MM.1S (cell line): Measurements from ENCODE around the gene SLC43A3.
"Not testable (repeated sequence)": the region's sequence is repeated elsewhere in the genome, so short reads cannot be mapped to it uniquely, and the experiment has no call there.

Experiments
- DNase-seq: peaks from one replicate; pipeline ENCODE4 v3.0.0-alpha.2; 2015
- H2AFZ ChIP-seq: fragments of 300-600 bp; sonication (generic); 2 replicates; pipeline ENCODE4 v1.6.0; 2016; ENCODE audit warnings: antibody characterized with exemption, low read length
- H3F3A ChIP-seq: fragments of 300-600 bp; sonication (generic); 2 replicates; pipeline ENCODE4 v1.6.1; 2016; ENCODE audit warnings: mild to moderate bottlenecking, antibody characterized with exemption, low read length, moderate library complexity, mixed read lengths; ENCODE audit not compliant: insufficient read depth
- H3K27ac ChIP-seq: fragments of 300-600 bp; sonication (generic); 2 replicates; pipeline ENCODE4 v1.5.1; 2016; ENCODE audit warnings: mild to moderate bottlenecking, low read length
- H3K27me3 ChIP-seq: fragments of 300-600 bp; sonication (generic); replicated peaks from 2 replicates; pipeline ENCODE4 v1.6.0; 2016; ENCODE audit warnings: low read length; ENCODE audit not compliant: insufficient read depth
- H3K36me3 ChIP-seq: fragments of 300-600 bp; sonication (generic); replicated peaks from 2 replicates; pipeline ENCODE4 v1.6.1; 2016; ENCODE audit warnings: mild to moderate bottlenecking, low read length, mixed read lengths; ENCODE audit not compliant: insufficient read depth
- H3K4me1 ChIP-seq: fragments of 300-600 bp; sonication (generic); 2 replicates; pipeline ENCODE4 v1.6.1; 2016; ENCODE audit warnings: low read length, mixed read lengths
- H3K4me2 ChIP-seq: fragments of 300-600 bp; sonication (generic); 2 replicates; pipeline ENCODE4 v1.6.0; 2016; ENCODE audit warnings: low read depth, low read length
- H3K4me3 ChIP-seq: fragments of 300-600 bp; sonication (generic); 2 replicates; pipeline ENCODE4 v1.5.1; 2016; ENCODE audit warnings: low read length, mixed read lengths
- H3K79me2 ChIP-seq: fragments of 300-600 bp; sonication (generic); 2 replicates; pipeline ENCODE4 v1.6.1; 2016; ENCODE audit warnings: mixed run types, low read length, mixed read lengths
- H3K9ac ChIP-seq: fragments of 300-600 bp; sonication (generic); 2 replicates; pipeline ENCODE4 v1.6.1; 2016; ENCODE audit warnings: low read length, mixed read lengths
- H3K9me2 ChIP-seq: fragments of 300-600 bp; sonication (generic); replicated peaks from 2 replicates; pipeline ENCODE4 v1.6.1; 2016; ENCODE audit warnings: mild to moderate bottlenecking, low read length, mixed read lengths; ENCODE audit not compliant: insufficient read depth
- H3K9me3 ChIP-seq: fragments of 300-600 bp; sonication (generic); replicated peaks from 2 replicates; pipeline ENCODE4 v1.6.1; 2016; ENCODE audit warnings: mild to moderate bottlenecking, low read length, mixed read lengths; ENCODE audit not compliant: insufficient read depth
- H4K20me1 ChIP-seq: fragments of 300-600 bp; sonication (generic); 2 replicates; pipeline ENCODE4 v1.6.1; 2016; ENCODE audit warnings: mild to moderate bottlenecking, low read length, moderate library complexity, mixed read lengths; ENCODE audit not compliant: insufficient read depth
- EZH2 ChIP-seq: fragments of 300-600 bp; sonication (generic); optimal IDR thresholded peaks from 2 replicates; pipeline ENCODE3; 2017; ENCODE audit warnings: low read depth, mild to moderate bottlenecking, antibody characterized with exemption, low read length, mixed read lengths
- EZH2phosphoT487 ChIP-seq: fragments of 300-600 bp; sonication (generic); IDR thresholded peaks from 2 replicates; pipeline ENCODE4 v1.6.1; 2018; ENCODE audit warnings: antibody characterized with exemption, low read length
- TF ChIP-seq, protein P1 (sequence below): fragments of 300-600 bp; sonication (generic); IDR thresholded peaks from 2 replicates; pipeline ENCODE4 v1.5.1; 2016; ENCODE audit warnings: antibody characterized with exemption, low read length, mixed read lengths

Gene SLC43A3

DNA sequence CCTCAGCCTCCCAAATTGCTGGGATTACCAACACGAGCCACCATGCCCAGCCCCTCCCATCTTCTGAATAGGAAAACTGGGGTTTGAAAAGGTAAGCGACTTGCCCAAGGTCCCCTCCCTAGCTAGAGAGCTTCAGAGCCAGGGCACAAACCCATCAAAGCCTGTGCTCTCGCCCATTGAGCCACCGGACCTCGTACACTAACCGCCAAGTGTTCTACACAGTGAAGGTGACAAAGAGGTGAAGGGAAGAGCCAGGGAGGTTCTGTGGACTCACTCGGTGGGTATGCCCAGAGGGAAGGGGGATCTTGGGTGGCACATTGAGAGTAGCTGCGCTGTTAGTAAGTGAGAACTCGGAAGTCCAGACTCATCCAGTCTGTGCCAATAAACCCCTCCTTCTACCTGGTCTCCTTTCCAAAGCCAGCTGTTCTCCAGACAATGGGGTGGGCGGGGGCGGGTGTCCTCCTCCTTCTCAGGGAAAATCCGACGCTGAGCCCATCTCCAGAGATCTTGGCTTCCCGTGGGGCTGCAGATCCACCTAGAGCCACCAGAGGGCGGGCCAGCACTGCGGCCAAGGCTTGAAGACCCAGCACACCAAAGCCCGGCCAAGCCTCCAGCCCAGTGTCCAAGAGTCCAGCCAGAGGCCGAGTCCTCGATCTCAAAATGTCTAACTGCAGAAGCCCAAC lies 30.2 kb upstream of the SLC43A3 start:
- H3K9me2 ChIP-seq: no peaks in the 10 kb centered on the region
- TF ChIP-seq, protein P1, sequence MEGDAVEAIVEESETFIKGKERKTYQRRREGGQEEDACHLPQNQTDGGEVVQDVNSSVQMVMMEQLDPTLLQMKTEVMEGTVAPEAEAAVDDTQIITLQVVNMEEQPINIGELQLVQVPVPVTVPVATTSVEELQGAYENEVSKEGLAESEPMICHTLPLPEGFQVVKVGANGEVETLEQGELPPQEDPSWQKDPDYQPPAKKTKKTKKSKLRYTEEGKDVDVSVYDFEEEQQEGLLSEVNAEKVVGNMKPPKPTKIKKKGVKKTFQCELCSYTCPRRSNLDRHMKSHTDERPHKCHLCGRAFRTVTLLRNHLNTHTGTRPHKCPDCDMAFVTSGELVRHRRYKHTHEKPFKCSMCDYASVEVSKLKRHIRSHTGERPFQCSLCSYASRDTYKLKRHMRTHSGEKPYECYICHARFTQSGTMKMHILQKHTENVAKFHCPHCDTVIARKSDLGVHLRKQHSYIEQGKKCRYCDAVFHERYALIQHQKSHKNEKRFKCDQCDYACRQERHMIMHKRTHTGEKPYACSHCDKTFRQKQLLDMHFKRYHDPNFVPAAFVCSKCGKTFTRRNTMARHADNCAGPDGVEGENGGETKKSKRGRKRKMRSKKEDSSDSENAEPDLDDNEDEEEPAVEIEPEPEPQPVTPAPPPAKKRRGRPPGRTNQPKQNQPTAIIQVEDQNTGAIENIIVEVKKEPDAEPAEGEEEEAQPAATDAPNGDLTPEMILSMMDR: peak; percentile 90
- TF ChIP-seq EZH2phosphoT487 (no peak), EZH2 (no peak)
- no peaks in the 10 kb centered on the region for H3K79me2 ChIP-seq
- DNase-seq: peak; percentile 74
- H3K27ac ChIP-seq: no peak overlapping the region
- no peaks in the 10 kb centered on the region for H4K20me1 ChIP-seq
- peak overlapping the region; percentile 28; the same call in 1 of the 2 replicates for H2AFZ ChIP-seq
- peak overlapping the region; percentile 96 for H3K4me2 ChIP-seq
- H3K9ac ChIP-seq: no peak overlapping the region
- peak overlapping the region; percentile 22; the same call in 1 of the 2 replicates for H3K4me3 ChIP-seq
- peaks cover 13% of the 10 kb centered on the region for H3K27me3 ChIP-seq
- H3K36me3 ChIP-seq: no peaks in the 10 kb centered on the region
- peaks cover 17% of the 10 kb centered on the region for H3K4me1 ChIP-seq
- H3K9me3 ChIP-seq: no peaks in the 10 kb centered on the region
- H3F3A ChIP-seq: 0 out of 2 replicates have a peak, but pooled peaks cover 3% of the 10 kb centered on the region

DNA sequence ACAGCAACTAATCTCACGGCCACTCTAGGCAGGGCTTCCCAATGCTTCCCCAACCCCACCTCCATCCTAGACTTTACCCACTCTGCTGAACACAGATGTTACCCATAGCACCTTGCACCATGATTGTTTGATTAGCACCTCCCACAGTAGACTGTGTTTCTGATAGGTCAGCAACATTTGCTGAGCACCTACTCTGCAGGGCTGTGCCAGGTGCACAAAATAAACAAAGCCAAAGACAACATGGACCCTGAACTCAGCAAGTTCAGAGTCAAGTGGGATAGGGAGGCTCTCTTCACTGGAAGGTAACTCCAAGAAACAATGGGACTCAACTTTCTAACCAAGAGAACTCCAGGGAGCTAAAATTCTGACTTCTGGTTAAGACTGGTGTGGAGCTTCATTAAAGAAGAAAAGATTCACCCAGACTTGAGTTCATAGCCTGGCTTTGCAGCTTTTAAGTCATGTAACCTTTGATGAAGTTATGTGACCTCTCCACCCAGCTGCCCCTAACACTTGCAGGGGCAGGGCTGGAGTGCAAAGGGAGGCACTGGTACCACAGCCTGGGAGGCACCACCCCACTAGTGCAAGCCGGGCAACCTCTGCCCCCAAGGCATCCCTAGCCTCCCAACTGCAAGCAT lies 26.7 kb upstream of the SLC43A3 start:
- Histone ChIP-seq H3K36me3 (no peaks in the 10 kb centered on the region), H3K27me3 (no peaks in the 10 kb centered on the region), H3K4me1 (peaks cover 8% of the 10 kb centered on the region; the same call in 1 of the 2 replicates), H3K9me3 (no peaks in the 10 kb centered on the region), H4K20me1 (no peaks in the 10 kb centered on the region), H2AFZ (0 out of 2 replicates have a peak overlapping the region, but pooled peaks have one; percentile 3), H3K9ac (no peak overlapping the region), H3K79me2 (no peaks in the 10 kb centered on the region), H3K4me2 (no peak overlapping the region), H3K27ac (no peak overlapping the region), H3F3A (no peaks in the 10 kb centered on the region), H3K9me2 (no peaks in the 10 kb centered on the region), H3K4me3 (no peak overlapping the region)
- DNase-seq: peak; percentile 26
- TF ChIP-seq EZH2 (no peak), EZH2phosphoT487 (no peak)
- TF ChIP-seq, protein P1: no peak

DNA sequence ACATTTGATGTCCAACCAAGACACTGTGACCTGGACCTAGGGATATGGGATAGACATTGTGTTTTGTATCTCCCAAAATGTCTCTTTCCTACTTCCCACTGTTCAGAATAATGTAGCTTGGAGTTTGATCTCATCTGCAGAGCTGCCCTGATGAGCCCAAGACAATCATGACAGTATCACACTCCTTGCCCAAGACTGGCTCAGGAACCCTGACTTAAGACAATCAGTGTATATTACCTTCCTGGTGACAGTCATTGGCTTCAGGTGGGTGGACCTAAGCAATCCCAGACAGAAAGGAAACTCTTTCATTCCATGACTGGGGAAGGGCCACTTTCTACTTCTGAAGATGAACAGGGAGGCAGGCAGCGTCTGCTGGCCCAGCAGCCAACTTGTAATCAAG lies 19.1 kb upstream of the SLC43A3 start:
- H3K36me3 ChIP-seq: no peaks in the 10 kb centered on the region
- TF ChIP-seq, protein P1: no peak
- TF ChIP-seq EZH2phosphoT487 (no peak), EZH2 (no peak)
- no peak for DNase-seq

DNA sequence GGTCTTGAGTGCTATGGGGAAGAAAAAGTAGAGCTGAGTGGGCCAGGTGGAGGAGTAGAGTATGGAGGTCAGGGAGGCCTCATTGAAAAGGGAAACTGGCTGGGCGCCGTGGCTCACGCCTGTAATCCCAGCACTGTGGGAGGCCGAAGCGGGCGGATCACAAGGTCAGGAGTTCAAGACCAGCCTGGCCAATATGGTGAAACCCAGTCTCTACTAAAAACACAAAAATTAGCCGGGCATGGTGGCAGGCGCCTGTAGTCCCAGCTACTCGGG lies 18.1 kb upstream of the SLC43A3 start:
- not testable (repeated sequence) for H2AFZ ChIP-seq, H3K9me2 ChIP-seq, H3K4me3 ChIP-seq, H3F3A ChIP-seq, H3K27ac ChIP-seq, H3K36me3 ChIP-seq, H3K79me2 ChIP-seq, H3K4me2 ChIP-seq, DNase-seq, H3K9ac ChIP-seq, H3K9me3 ChIP-seq, H3K4me1 ChIP-seq, H4K20me1 ChIP-seq, H3K27me3 ChIP-seq

More for the DNA sequence above, 19.1 kb upstream of the SLC43A3 start:
- no peaks in the 10 kb centered on the region for H3K27me3 ChIP-seq
- H3K4me3 ChIP-seq: no peak overlapping the region
- H3K9me2 ChIP-seq: no peaks in the 10 kb centered on the region
- no peaks in the 10 kb centered on the region for H3K4me1 ChIP-seq
- H3K9ac ChIP-seq: no peak overlapping the region
- H3K27ac ChIP-seq: no peak overlapping the region
- H3K4me2 ChIP-seq: no peak overlapping the region
- H3K9me3 ChIP-seq: no peaks in the 10 kb centered on the region
- no peaks in the 10 kb centered on the region for H3K79me2 ChIP-seq
- no peak overlapping the region for H2AFZ ChIP-seq
- H3F3A ChIP-seq: no peaks in the 10 kb centered on the region
- H4K20me1 ChIP-seq: no peaks in the 10 kb centered on the region
